A673 (cell line): ENCODE results near the gene ACOT8.

Experiments
- CTCF ChIP-seq: fragments of 300-800, 200-600 bp; sonication (generic); conservative IDR thresholded peaks from 2 replicates; pipeline ENCODE4 v1.5.1; 2017; ENCODE audit warnings: low read depth, mild to moderate bottlenecking, antibody characterized with exemption, low read length, moderate library complexity, mixed read lengths
- EZH2 ChIP-seq: fragments of 200-600 bp; sonication (generic); IDR thresholded peaks from 2 replicates; pipeline ENCODE4 v1.6.1; 2017; ENCODE audit warnings: borderline replicate concordance, low read depth, mild to moderate bottlenecking, mixed read lengths, antibody characterized with exemption, low read length; ENCODE audit not compliant: poor library complexity, severe bottlenecking

- TF ChIP-seq CTCF (no peak), EZH2 (no peak)
These were observed at the start of gene ACOT8, which contains the start of gene ZSWIM3 for GRCh38 chr20:45857114-45857881.
